Measurements from ENCODE around the gene FASN. TPM values are rescaled to one million over a fixed set of nuclear protein-coding genes. Genes with fewer than 3 reads are reported as not detected.
A peak's percentile ranks its signal among the peaks of the same experiment; 100 is the strongest.

FASN gene
- total and polyA plus RNA-seq, 9 donors: 1.3 to 168 (median 42.7) TPM

GRCh38 chr17:82096709-82097183, 1.3 kb downstream of the FASN start:
- TF ChIP-seq, protein P1, sequence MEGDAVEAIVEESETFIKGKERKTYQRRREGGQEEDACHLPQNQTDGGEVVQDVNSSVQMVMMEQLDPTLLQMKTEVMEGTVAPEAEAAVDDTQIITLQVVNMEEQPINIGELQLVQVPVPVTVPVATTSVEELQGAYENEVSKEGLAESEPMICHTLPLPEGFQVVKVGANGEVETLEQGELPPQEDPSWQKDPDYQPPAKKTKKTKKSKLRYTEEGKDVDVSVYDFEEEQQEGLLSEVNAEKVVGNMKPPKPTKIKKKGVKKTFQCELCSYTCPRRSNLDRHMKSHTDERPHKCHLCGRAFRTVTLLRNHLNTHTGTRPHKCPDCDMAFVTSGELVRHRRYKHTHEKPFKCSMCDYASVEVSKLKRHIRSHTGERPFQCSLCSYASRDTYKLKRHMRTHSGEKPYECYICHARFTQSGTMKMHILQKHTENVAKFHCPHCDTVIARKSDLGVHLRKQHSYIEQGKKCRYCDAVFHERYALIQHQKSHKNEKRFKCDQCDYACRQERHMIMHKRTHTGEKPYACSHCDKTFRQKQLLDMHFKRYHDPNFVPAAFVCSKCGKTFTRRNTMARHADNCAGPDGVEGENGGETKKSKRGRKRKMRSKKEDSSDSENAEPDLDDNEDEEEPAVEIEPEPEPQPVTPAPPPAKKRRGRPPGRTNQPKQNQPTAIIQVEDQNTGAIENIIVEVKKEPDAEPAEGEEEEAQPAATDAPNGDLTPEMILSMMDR (IDR thresholded peaks at IDR 0.05): no peak
- TF ChIP-seq POLR2A (IDR thresholded peaks at IDR 0.05) (no peak), EP300 (IDR thresholded peaks at IDR 0.05) (no peak)
- Histone ChIP-seq H3K4me3 (peak overlapping the region; percentile 72), H3K4me1 (ENCODE audit: insufficient read depth) (peaks cover 8% of the 10 kb centered on the region), H3K27me3 (no peaks in the 10 kb centered on the region), H3K9me3 (no peaks in the 10 kb centered on the region), H3K27ac (peak overlapping the region in 1 of 2 donors; percentile 98), H3K36me3 (no peaks in the 10 kb centered on the region)
- WGBS, 3 donors: 43 to 58% (median 45%) methylated on average over 6 to 8 of the region's 8 CpGs
- DNase-seq: peak in 1 of 5 donors; percentile 11
- intact Hi-C loops (cut with DNase I): no loop called here

DNA sequence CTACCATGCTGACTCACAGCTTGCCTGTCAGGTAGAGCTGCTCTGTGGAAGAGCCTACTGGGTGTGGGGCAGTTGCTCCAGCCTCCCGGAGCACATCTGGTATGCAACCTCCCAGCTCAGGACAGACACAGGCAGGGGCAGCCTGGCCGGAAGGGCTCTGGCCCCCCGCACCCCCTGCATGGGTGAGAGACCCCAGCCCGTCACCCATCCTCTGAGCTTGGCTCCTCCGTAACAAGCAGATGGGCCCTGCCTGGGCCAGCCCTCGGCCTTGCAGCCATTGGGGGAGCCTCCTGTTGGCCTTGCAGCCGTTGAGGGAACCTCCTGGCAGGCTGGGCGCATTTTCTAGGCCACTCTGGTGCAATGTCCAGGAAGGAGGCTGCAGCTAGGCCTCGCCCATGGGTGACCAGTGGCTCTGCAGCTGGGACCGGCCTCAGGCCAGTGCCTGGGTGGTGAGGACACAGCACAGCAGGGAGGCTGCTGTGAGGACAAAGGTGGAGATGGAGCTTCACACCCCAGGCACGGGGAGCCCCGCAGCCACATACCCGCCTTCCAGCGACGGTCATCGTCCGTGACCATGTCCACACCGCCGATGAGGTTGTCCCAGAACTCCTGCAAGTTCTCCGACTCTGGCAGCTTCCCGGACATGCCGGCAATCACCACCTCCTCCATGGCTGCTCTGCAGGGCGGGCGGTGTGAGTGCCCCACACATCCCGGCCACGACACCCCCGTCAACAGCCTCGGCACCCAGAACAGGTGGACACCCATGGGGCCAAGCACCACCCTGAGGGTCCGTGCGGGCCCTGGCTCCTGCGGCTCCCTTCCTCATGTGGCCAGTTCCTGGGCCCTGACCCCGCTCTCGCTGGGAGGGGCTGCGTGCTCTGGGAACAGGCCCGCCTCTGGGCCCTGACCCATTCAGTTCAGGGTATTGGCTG, 2.0 kb downstream of the FASN start:
- Histone ChIP-seq H3K4me1 (ENCODE audit: insufficient read depth) (peaks cover 8% of the 10 kb centered on the region), H3K27ac (no peak overlapping the region), H3K27me3 (no peaks in the 10 kb centered on the region), H3K4me3 (no peak overlapping the region), H3K36me3 (no peaks in the 10 kb centered on the region), H3K9me3 (no peaks in the 10 kb centered on the region)
- TF ChIP-seq, protein P1 (IDR thresholded peaks at IDR 0.05): no peak
- no peak for TF ChIP-seq EP300 (IDR thresholded peaks at IDR 0.05)
- TF ChIP-seq POLR2A (IDR thresholded peaks at IDR 0.05): no peak
- peak; percentile 16 to 49 (median 36) for DNase-seq
- intact Hi-C loops (cut with DNase I): no loop called here
- WGBS, 3 donors: 83 to 89% (median 84%) methylated on average over 27 to 35 of the region's 35 CpGs

DNA sequence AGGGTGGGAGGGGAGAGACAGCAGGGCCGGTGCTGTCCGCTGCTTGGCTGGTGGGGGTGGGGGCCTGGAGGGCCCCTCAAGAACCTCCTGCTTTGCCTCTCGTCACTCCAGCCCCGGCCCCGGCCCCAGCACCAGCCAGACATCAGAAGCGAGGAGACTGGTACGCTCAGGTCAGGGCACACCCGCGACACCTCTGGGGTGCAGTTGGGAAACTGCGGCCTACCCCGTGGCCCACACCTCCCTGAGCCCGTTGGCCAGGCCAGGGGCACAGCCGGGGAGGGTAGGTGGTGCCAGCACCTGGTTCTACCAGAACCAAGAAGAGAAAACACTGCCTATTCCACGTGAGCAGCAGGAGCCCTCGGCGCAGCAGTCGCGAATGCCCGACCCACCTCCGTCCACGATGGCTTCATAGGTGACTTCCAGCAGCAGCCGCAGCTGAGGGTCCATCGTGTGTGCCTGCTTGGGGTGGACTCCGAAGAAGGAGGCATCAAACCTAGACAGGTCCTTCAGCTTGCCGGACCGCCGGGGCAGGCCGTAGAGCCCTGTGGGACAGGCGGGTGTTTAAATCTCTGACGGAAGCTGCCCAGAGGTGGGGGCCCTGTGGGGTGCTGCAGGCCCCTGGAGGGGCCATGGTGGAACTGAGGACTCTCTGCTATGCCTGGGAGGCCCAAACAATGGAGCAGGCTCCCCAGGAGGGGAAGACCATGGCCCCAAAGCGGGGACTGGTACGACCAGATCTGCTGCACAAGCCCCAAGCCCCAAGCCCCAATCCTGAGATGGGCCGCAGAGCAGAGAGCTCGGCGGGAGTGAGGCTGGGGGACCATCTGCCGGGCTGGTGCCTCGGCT, 2.9 kb downstream of the FASN start:
- H3K27ac ChIP-seq: no peak overlapping the region
- no peaks in the 10 kb centered on the region for H3K36me3 ChIP-seq
- H3K4me1 ChIP-seq (ENCODE audit: insufficient read depth): peaks cover 8% of the 10 kb centered on the region
- intact Hi-C loops (cut with DNase I): no loop called here
- no peaks in the 10 kb centered on the region for H3K27me3 ChIP-seq
- TF ChIP-seq POLR2A (IDR thresholded peaks at IDR 0.05): no peak
- TF ChIP-seq EP300 (IDR thresholded peaks at IDR 0.05): no peak
- TF ChIP-seq, protein P1 (IDR thresholded peaks at IDR 0.05): no peak
- 86 to 87% (median 87%) methylated on average over 33 to 37 of the region's 37 CpGs for WGBS, 3 donors
- peak in 4 of 5 donors; percentile 16 to 37 (median 30) for DNase-seq
- no peak overlapping the region for H3K4me3 ChIP-seq
- no peaks in the 10 kb centered on the region for H3K9me3 ChIP-seq

- intact Hi-C loops (cut with DNase I): no loop called here
- 91 to 93% (median 92%) methylated on average over 36 to 40 of the region's 40 CpGs for WGBS, 3 donors
- H3K36me3 ChIP-seq: no peaks in the 10 kb centered on the region
Observed at GRCh38 chr17:82092995-82093751, 4.9 kb downstream of the FASN start.

More at GRCh38 chr17:82092995-82093751, 4.9 kb downstream of the FASN start:
- peak in 2 of 5 donors; percentile 12 to 28 for DNase-seq
- no peak overlapping the region for H3K4me3 ChIP-seq
- no peaks in the 10 kb centered on the region for H3K9me3 ChIP-seq
- H3K4me1 ChIP-seq (ENCODE audit: insufficient read depth): peaks cover 8% of the 10 kb centered on the region
- TF ChIP-seq, protein P1 (IDR thresholded peaks at IDR 0.05): no peak
- TF ChIP-seq EP300 (IDR thresholded peaks at IDR 0.05) (no peak), POLR2A (IDR thresholded peaks at IDR 0.05) (no peak)
- H3K27ac ChIP-seq: no peak overlapping the region
- no peaks in the 10 kb centered on the region for H3K27me3 ChIP-seq

Data from ovary (tissue), 9 donors.